ENCODE results near the gene GLTPD2. TPM values are rescaled to one million over a fixed set of nuclear protein-coding genes. Genes with fewer than 3 reads are reported as not detected.

Gene GLTPD2
- total RNA-seq, 2 donors from 2014 or later = 0.88 to 1.6 TPM

DNA sequence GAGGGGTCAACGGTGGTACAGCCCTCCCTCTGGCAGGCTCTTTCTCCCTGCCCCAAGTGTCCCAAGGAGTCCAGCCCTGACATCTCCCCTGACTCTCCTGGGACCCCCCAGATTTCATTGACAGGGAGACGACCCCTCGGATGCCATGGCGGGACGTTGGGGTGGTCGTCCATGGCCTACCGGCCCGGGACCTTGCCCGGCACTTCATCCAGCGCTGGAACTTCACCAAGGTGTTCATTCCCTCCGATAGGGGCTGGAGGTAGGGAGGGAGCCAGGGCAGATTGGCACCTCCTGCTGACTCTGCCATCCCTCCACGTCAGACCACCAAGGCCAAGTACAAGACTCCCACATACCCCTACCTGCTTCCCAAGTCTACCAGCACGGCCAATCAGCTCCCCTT is 28.1 kb downstream of the GLTPD2 start:
- H3K4me1 Mint-ChIP-seq = no peaks in the 10 kb centered on the region
- no peak overlapping the region for H3K4me3 Mint-ChIP-seq
- Histone ChIP-seq H3K4me1 (ENCODE audit: control insufficient read depth, insufficient read depth, low read length) (no peaks in the 10 kb centered on the region), H3K9me3 (ENCODE audit: control insufficient read depth, low read length) (no peaks in the 10 kb centered on the region), H3K27ac (ENCODE audit: low read depth, low read length) (no peak overlapping the region), H3K9ac (ENCODE audit: extremely low read depth, low read length, poor library complexity, severe bottlenecking) (no peak overlapping the region), H3K27me3 (ENCODE audit: control insufficient read depth, insufficient read depth, low read length, poor library complexity, severe bottlenecking) (no peaks in the 10 kb centered on the region), H3K36me3 (ENCODE audit: control insufficient read depth, insufficient read depth, low read length) (peaks cover 43% of the 10 kb centered on the region), H3K4me3 (ENCODE audit: low read length) (no peak overlapping the region)
- WGBS, 2 experiments (ENCODE audit: insufficient coverage in 1 of 2, insufficient read length in 1 of 2) = 80 to 93% methylated on average over 9 to 13 of the region's 13 CpGs
- H3K27ac Mint-ChIP-seq = no peak overlapping the region
- no peak for DNase-seq
- peaks cover 2% of the 10 kb centered on the region for H3K9me3 Mint-ChIP-seq
- no peaks in the 10 kb centered on the region for H3K27me3 Mint-ChIP-seq (ENCODE audit: insufficient read depth)
- TF ChIP-seq CTCF (conservative IDR thresholded peaks at IDR 0.05) = no peak
- peaks cover 56% of the 10 kb centered on the region for H3K36me3 Mint-ChIP-seq (ENCODE audit: low read depth)

- H3K9me3 ChIP-seq (ENCODE audit: control insufficient read depth, low read length) = no peaks in the 10 kb centered on the region
- no peak for TF ChIP-seq CTCF (conservative IDR thresholded peaks at IDR 0.05)
- H3K4me3 Mint-ChIP-seq = no peak overlapping the region
- no peak overlapping the region for H3K4me3 ChIP-seq (ENCODE audit: low read length)
- H3K27me3 Mint-ChIP-seq (ENCODE audit: insufficient read depth) = no peaks in the 10 kb centered on the region
- H3K27ac ChIP-seq (ENCODE audit: low read depth, low read length) = no peak overlapping the region
- peaks cover 2% of the 10 kb centered on the region for H3K9me3 Mint-ChIP-seq
- peak; percentile 71 for DNase-seq
- no peak overlapping the region for H3K27ac Mint-ChIP-seq
- peaks cover 47% of the 10 kb centered on the region for H3K36me3 ChIP-seq (ENCODE audit: control insufficient read depth, insufficient read depth, low read length)
- WGBS, 2 experiments (ENCODE audit: insufficient coverage in 1 of 2, insufficient read length in 1 of 2) = 77 to 87% methylated on average over 7 to 12 of the region's 12 CpGs
- no peaks in the 10 kb centered on the region for H3K4me1 Mint-ChIP-seq
- H3K9ac ChIP-seq (ENCODE audit: extremely low read depth, low read length, poor library complexity, severe bottlenecking) = no peak overlapping the region
- no peaks in the 10 kb centered on the region for H3K4me1 ChIP-seq (ENCODE audit: control insufficient read depth, insufficient read depth, low read length)
- peaks cover 58% of the 10 kb centered on the region for H3K36me3 Mint-ChIP-seq (ENCODE audit: low read depth)
- H3K27me3 ChIP-seq (ENCODE audit: control insufficient read depth, insufficient read depth, low read length, poor library complexity, severe bottlenecking) = no peaks in the 10 kb centered on the region
These were observed 29.5 kb downstream of the GLTPD2 start for GRCh38 chr17:4818276-4818675.

- H3K36me3 ChIP-seq (ENCODE audit: control insufficient read depth, insufficient read depth, low read length) = peaks cover 22% of the 10 kb centered on the region
- no peak overlapping the region for H3K4me3 Mint-ChIP-seq
- H3K4me1 ChIP-seq (ENCODE audit: control insufficient read depth, insufficient read depth, low read length) = no peaks in the 10 kb centered on the region
- peaks cover 31% of the 10 kb centered on the region for H3K36me3 Mint-ChIP-seq (ENCODE audit: low read depth)
- TF ChIP-seq CTCF (conservative IDR thresholded peaks at IDR 0.05) = no peak
- H3K9me3 ChIP-seq (ENCODE audit: control insufficient read depth, low read length) = no peaks in the 10 kb centered on the region
- peak overlapping the region; percentile 24 for H3K27ac ChIP-seq (ENCODE audit: low read depth, low read length)
- H3K27ac Mint-ChIP-seq = peak overlapping the region; percentile 30
- no peaks in the 10 kb centered on the region for H3K27me3 ChIP-seq (ENCODE audit: control insufficient read depth, insufficient read depth, low read length, poor library complexity, severe bottlenecking)
- H3K27me3 Mint-ChIP-seq (ENCODE audit: insufficient read depth) = no peaks in the 10 kb centered on the region
- no peak overlapping the region for H3K9ac ChIP-seq (ENCODE audit: extremely low read depth, low read length, poor library complexity, severe bottlenecking)
- no peak overlapping the region for H3K4me3 ChIP-seq (ENCODE audit: low read length)
- 94% methylated on average over 3 of the region's 3 CpGs; no CpG with 5 or more reads in 1 of the 2 experiments for WGBS, 2 experiments (ENCODE audit: insufficient coverage in 1 of 2, insufficient read length in 1 of 2)
- DNase-seq = no peak
- no peaks in the 10 kb centered on the region for H3K9me3 Mint-ChIP-seq
- H3K4me1 Mint-ChIP-seq = no peaks in the 10 kb centered on the region
These were observed 34.1 kb downstream of the GLTPD2 start for GRCh38 chr17:4822835-4823234.

Data from endodermal cell (in vitro differentiated cells).